Activated CD8-positive, alpha-beta memory T cell treated with anti-CD3 and anti-CD28 coated beads, Interleukin-2, amount 50 U/mL, for 4 hours (primary cell): Measurements from ENCODE around the gene MTA1.

Experiments
- DNase-seq: peaks from one replicate; pipeline ENCODE4 v3.0.0-alpha.2; 2020

The MTA1 gene

DNA sequence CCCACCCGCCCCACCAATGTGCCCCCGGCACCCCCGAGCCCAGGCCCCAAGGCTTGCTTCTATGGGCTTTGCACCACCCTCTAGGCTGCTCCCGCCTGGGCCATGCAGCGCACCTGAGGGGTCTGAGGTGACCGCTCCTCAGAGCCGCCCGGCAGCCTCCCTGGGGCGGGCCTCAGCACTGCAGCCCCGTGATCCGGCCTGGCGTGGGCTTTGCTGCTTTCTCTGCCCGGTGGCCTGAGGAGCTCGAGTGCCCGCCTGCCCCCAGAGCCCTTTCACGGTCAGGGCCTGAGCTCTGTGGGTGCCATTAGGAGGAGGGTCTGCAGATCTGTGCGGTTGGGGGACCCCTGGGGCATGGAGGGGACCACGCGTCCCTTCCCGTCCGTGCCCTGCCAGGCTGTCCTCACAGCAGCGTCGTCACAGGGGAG is 6.2 kb downstream of the MTA1 start:
- no peak for DNase-seq

DNA sequence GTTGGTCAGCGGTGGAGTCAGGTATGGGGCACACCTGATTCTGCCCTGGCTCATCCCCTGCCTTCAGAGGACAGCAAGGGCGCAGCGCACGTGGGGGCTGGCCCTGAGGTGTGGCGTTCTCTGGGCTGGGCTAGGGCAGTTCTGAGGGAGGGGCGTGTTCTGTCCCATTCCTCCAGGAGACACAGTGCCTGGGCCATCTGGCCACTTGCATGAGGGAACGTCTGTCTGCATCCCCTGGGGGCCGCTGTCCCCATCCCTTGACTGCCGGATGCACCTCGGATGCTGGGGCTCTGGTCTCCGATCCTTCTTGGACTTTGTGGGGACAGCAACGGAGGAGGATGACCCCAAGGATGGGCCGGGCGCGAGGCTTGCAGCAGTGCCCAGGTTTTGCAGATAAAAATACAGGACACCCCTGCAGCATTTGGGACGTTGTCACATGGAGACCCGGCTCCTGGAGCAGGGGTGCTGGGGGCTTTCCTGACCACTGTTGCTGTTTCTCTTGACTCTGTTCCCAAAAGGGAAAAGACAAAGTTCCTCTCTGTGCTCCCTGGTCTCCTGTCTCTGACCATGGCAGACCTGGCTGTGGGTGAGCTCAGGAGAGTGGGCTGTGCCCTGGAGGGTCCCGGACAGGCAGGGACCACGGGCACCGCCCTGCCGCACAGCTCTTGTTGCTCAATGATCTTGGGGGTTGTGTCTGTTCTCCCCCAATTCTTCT is 6.9 kb downstream of the MTA1 start:
- DNase-seq, result no peak

DNA sequence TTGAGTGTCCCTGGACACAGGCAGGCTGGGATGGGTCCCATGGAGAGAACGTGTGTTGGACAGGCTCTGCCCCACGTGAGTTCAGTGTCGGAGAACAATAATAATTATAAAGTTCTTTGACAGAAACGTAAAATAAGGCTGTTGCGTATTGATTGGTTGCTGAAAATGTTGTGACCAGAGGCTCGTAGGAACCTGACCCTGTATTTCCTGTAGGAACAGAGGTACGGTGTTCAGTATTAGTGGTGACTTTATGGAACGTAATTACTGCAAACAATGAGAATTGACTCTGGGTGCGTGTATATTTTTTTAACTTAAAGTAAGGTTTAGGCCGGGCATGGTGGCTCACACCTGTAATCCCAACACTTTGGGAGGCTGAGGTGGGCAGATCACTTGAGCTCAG is 7.8 kb downstream of the MTA1 start:
- DNase-seq, result no peak

DNA sequence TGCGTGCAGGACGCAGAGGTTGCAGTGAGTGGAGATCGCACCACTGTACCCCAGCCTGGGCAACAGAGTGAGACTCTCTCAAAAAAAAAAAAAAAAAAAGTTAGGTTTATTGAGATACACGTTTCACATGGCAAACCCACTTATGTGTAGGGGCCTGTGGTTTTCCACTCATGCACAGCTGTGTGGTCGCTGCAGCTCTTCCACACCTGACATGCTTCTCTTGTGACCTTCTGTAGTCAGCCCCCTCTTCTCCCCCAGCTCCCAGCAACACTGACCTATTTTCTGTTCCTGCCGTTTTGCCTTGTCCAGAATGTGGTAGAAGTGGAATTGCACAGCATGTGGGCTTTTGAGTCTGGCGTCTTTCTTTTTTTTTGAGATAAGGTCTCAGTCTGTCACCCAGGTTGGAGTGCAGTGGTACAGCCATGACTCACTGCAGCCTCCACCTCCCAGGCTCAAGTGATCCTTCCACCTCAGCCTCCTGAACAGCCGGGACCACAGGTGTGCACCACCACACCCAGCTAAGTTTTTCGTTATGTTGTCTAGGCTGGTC is 8.4 kb downstream of the MTA1 start:
- no peak for DNase-seq

DNA sequence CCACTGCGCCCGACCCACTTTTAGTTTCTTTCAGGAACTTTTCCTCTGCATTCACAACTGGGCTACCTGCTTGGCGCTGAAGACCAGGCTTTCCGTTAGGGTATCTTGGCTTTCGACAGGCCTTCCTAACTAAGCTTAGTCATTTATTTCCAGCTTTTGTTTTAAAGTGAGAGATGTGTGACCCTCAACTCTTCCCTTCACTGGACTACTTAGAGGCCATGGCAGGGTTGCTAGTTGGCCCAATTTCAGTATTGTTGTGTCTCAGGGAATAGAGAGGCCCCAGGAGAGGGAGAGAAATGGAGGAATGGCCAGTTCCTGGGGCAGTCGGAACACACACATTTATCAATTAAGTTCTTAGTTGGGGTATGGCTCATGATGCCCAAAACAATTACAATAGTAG is 10.4 kb downstream of the MTA1 start:
- no peak for DNase-seq

DNA sequence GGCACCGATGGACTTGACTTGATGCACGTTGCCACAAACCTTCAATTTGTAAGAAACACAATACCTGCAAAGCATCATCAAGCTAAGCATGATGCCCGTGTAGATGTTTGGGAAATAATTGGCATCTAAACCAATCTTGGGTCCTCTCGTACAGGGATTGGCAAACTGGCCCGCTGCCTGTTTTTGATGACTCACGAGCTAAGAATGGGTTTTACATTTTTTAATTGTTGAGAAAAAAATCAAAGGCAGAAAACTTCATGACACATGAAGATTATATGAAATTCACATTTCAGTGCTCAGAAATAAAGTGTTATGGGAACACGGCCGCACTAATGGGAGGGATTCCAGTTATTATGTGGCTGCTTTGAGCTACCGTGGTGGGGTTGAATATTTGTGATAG is 10.9 kb downstream of the MTA1 start:
- no peak for DNase-seq

DNA sequence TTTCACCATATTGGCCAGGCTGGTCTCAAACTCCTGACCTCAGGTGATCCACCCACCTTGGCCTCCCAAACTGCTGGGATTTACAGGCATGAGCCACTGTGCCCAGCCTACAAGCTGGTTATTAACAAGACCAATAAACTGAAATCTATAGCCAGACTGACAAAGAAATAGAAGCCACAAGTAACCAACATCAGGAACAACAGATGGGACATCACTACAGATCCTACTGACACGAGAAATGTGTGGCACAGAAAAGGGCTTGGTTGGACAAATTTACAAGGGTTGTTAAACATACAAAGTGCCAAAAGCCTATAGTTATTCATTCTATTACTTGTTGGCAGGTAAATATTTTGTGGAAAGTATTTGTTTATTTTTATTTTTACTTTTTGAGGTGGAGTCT is 11.6 kb downstream of the MTA1 start:
- DNase-seq, result no peak

DNA sequence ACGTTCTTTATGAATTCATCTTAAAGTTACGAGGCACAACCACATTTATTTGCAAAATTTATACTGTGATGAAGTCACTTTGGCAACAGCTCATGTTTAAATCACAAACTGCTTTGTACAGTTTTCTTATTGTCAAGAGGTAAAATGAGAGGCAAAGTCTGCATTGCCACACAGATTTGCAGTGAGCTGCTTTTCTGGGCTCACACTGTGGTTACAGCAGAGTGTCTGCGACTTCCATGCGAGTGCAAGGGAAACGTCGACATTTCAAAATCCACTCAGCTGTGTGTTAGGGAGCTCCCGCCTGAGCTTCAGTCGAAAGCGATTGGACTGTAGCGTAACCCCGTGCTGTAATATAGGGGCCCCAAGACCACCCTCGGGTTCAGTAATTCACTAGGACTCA is 13.0 kb downstream of the MTA1 start:
- no peak for DNase-seq

DNA sequence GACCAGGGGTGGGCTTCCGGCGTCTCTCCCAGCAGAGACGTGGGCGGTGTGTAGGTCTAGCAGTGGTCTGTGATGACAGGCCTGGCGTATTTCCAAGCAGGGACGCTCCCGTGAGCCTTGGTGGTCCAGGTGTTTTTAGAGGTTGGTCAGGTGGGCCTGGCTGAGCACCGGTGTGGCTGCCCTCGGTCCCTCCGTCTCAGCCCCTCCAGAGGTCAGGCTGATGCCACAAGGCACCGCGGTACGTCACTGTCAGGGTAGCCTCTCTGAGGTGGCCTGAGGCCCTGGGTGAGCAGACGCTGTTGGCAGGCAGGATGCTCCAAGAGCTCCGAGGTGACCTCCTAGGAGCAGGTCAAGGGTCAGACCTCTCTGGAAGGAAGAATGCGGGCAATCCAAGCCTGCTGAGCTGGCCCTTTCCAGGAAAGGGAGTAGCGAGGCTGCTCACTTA is 13.6 kb downstream of the MTA1 start:
- DNase-seq, result no peak

DNA sequence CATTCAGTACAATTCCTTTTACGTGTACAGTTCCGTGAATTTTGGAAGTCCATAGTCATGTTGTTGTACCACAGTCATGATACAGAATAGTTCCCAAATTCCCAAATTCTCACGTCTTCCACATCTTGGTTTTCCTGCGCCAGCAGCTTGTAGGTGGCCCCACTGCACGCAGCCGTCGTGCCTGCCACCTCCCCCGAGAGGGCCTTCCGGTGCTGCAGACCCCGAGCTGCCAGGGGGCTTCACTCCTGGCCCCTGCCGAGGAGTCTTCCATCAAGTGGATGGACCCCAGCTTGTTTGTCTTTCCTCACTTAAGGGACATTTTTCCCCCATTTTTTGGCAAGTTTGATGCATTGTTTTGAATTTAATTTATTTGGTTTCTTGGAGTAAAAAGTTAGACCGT is 16.8 kb downstream of the MTA1 start:
- DNase-seq, result no peak

DNA sequence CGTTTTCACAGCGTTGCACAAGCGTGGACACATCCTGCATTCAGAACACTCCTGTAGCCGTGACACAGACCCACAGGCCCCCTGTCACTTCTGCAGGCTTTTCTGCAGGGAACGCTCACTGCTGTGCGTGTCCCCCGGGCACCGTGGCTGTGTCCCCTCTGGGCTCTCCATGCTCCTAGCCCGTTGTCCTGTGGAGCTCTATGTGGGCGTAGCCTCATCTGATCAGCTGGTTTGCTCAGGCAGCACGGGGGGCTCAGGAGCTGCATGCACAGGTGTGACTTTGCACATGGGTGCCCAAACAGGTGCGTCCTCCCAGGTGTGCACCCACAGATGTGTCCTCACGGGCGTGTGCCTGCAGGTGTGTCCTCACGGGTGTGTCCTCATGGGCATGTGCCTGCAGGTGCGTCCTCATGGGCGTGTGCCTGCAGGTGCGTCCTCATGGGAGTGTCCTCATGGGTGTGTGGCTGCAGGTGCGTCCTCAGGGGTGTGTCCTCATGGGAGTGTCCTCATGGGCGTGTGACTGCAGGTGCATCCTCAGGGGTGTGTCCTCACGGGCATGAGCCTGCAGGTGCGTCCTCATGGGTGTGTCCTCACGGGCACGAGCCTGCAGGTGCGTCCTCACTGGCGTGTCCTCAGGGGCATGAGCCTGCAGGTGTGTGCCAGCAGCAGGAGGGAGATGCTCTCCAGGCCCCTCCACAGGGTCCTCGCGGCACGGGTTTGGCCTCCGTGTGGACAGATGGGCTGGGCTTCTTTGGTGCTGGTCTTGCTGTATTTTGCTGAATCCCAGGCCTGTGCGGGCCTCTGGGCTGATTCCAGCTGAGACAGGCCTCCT is 17.5 kb downstream of the MTA1 start:
- DNase-seq, result no peak

DNA sequence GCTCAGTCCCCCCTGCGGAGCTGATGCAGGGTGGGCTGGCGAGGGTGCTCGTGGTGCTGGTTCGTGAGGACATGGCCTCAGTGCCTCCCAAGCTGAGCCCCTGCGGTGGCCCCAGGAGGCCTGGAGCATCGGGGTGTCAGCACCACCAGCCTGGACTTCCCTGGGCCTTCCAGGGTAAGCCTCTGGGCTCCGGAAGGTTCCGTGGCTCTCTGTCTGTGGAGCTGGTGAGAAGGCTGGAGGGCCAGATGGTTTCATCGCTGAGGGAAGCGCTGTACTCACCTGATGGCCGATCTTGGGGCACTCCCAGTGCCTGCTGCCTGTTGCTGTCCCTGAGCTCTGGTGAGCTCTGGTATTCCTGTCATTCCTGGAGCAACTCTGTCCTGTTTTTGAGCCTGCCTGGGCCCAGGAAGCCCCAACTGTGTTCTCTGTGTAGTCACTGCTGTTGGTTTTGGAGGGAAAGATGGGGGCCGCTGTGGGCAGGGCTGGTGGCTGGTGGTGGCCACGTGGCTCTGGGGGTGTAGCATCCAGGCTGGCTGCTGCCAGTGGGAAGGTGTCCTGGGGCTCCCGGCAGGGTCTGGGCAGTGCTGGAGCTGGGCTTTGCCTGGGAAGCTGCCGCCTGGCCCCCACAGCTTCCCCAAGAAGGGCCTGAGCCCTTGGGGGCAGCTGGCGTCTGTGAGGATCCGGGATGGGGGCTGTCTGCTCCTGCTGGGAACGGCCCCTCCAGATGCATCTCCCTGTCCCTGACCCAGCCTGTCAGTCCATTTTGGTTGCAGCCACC is 18.3 kb downstream of the MTA1 start:
- DNase-seq, result no peak

DNA sequence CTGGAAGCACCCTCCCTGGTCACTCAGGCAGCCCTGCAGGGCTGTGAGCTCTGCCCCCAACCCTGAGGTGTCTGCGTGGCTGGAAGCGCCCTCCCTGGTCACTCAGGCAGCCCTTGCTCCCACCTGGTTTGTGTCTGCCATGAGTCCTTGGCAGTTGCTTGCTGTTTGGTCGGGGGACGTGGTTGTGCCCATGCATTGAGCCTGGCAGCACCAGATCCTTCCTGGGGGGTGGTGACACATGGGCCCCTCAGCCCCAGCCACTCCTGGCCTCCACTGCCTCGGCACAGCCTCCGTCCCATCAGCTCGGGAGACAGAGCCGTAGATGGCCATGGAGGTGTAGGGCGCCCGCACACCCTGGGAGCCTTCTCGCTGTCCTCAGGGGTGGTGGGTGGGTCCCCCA is 19.6 kb downstream of the MTA1 start:
- DNase-seq, result no peak

DNA sequence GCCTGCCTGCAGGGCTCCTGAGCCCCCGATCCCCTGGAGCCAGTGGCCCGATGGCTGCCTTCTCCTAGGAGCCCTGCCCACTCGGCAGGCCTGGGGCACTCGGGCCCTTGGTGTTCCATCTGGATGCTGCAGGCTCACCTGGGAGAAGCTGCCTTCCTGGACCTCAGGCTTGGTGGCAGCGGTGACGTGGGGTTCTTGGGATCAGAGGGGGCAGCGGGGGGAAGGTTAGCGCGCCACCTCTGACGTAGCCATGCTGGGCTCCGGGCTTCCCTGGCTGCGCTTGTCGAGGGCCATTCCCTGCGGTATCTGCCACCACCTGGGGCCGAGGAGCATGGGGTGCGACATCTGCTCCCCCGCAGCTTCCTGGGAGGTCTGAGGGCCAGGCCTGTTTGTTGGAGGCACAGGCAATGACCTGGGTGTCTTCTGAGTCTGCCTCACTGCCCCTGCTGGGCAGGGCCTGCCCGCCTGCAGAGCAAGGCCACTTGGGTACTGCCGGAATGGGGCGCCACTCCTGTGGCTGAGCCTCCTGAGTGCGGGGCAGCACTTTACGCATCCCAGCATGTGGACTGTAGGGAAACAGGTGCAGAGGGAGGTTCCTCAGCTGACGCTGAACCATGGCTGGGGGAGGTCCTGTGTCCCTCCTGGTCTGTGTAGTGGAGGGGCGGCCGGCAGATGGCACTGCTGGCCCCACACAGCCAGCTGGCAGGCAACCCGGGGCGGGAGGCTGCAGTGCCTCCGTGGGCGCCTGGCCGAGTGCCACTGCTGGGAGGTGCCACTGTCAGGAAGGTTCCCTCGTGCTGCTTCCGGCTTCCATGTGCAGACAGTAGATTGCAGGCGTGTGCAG is 20.3 kb downstream of the MTA1 start:
- no peak for DNase-seq

DNA sequence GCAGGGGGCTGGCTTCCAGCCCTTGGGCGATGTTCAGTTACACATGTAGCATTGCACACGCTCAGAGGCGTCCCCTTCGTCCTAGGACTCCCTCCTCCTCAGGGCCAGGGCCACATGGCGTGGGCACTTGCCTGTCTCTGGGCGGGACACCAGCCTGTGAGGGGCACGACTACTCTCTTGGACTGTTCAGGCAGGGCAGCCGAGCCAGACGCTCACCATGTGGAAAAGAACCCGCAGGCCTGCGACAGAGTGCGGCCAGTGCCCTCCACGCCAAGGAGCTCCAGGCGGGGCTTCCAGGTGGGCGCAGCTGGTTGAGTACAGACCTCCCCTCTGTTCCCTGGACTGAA is 20.9 kb downstream of the MTA1 start:
- DNase-seq, result no peak

DNA sequence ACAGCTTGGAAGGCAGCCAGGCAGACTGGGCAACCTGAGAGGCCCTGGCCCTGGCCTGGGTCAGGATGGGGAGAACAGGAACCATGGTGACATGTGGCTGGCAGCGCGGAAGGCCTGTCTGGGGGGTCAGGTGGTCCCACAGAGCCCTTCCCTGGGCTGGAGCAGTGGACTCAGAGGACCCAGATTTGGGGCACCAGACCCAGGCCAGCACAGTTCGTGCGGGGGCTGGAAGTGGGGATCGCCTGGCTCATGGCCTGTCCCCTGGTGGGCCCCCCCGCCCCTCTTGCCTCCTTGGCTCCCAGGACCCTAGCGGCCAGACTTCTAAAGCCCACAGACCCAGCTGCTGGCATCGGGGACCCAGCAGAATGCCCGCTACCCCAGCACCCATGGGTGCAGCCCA is 21.4 kb downstream of the MTA1 start:
- no peak for DNase-seq

DNA sequence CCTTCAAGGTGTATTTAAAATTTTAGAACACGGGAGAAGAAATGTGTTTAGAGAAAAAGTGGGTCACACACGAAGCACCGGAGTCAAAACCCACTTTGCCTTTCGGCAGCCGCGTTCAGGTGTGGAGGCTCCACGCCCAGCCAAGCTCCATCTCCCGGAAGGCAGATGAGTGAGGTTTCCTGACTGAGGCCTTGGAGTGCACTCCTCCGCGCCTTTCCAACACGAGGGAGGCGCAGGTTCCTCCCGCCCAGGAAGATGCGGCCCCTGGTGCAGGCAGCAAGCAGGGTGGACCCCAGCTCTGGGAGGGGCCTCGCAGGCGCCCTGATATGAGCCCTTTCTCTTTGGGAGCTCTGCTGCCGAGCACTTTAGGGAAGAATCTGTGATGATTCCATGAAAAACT is 22.5 kb downstream of the MTA1 start:
- DNase-seq, result no peak

DNA sequence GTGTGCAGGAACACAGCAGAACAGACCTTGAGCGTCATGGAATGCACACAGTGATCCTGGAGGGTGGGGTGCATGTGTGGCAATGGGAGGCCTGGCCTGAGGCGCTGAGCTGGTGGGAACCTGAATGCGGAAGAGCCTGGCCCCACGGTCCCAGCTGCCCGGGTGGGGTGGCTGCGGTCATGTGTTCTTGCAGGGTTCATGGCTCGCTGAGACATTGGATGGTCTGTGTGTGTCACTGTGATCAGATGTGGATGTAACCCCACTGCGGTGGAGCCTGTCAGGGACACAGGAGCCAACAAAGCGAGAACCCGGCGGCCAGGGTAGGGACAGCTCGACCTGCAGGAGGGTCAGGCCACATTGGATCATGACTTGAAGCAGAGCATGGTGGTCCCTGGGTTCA is 23.2 kb downstream of the MTA1 start:
- no peak for DNase-seq

DNA sequence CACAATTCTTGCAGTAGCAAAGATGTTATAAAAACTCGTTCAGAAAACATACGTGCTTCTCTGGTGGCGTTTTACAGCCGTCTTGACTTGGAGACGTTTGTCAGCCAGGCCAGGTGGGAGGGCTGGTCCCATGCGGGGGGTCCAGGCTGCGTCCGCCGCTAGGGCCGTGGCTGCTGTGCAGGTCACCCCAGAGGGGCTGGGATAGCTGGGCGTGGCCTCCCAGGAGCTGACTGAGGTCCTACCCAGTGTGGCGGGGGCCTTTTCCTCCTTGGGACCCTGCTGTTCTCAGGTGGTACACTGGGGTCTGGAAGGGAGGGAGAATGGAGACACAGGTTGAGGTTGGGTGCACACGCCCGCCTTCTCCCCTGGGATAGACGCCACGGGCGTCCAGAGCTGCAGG is 25.2 kb downstream of the MTA1 start:
- no peak for DNase-seq

DNA sequence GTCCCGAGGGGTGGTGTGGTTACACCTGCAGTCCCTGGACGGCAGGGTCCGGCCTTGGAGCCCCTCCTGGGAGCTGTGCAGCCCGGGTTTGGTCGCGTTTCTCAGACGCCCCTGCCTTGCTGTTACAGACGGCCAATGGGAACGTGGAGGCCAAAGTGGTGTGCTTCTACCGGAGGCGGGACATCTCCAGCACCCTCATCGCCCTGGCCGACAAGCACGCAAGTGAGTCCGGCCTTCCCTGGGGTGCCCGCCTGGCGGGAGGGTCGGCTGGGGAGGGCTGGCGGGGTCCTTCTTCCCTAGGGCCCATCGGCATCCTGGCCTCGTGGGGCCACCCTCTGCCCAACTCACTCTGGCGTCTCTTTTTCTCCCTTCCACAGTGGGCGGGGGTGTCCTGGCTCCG is 25.7 kb downstream of the MTA1 start:
- DNase-seq, result no peak

DNA sequence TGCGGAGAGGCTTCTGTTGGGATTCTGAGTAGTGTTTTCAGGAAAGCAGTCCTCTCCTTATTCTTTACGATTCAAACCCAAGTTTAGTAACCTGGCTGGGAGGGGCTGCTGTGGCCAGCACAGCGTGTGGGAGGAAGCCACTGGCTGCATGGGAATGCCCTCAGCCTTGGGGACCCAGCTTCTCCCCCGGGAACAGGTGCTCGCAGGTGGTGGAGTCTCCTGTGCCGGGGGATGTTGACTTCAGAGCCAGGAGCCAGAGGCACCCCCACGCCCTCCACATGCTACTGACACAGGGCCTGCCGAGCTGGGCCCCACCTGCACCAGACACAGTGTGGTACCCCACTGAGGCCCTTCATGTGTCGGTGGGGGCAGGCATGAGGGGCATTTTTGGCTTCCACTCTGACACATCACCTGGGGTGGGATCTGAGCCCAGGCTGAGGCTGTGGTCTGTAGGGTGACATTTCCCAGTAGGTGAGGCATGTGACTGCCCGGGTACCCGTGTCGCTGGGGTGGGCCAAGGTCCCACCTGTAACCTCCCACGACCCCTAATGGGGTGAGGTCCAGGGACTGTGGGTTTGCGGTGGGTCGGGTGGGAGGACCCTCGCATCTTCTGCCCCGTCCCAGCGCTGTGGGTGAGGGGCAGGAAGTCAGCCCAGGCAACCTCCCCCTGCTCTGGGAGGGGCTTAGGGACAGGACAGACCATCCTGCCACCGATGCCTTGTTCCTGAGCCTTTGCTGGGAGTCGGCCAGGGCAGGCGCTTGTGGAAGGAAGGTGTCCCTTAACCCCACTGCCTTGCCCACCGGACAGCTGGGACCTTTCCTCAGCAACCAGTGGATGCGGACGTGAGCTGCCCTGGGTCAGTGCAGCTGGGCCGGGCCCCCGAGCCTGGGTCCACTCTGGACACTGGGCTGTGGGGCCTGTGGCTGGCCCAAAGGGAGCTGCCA is 26.5 kb downstream of the MTA1 start:
- no peak for DNase-seq
